SK-N-SH treated with all-trans-retinoic acid at 6 μM for 48 hours (cell line): ENCODE measurements around the gene ZNF189.

Experiments
- ARNTL ChIP-seq: fragments of 450-650 bp; formaldehyde crosslinking; IDR thresholded peaks from 2 replicates; pipeline ENCODE4 v1.5.0; 2020; ENCODE audit warnings: low read depth, mild to moderate bottlenecking, moderate library complexity, borderline replicate concordance
- CSRNP3 ChIP-seq: fragments of 250-450 bp; sonication (Bioruptor Pico); IDR thresholded peaks from 2 replicates; pipeline ENCODE4 v1.5.1; 2021; ENCODE audit warnings: mild to moderate bottlenecking, moderate library complexity
- ESRRG ChIP-seq: fragments of 250-450 bp; sonication (Bioruptor Pico); IDR thresholded peaks from 2 replicates; pipeline ENCODE4 v1.6.1; 2021; ENCODE audit warnings: mild to moderate bottlenecking
- PATZ1 ChIP-seq: fragments of 250-450 bp; sonication (Bioruptor Pico); IDR thresholded peaks from 2 replicates; pipeline ENCODE4 v1.8.0; 2020; ENCODE audit warnings: mild to moderate bottlenecking, moderate library complexity, borderline replicate concordance
- TOX ChIP-seq: fragments of 250-450 bp; sonication (Bioruptor Pico); IDR thresholded peaks from 2 replicates; pipeline ENCODE4 v1.8.0; 2021; ENCODE audit warnings: mild to moderate bottlenecking, moderate library complexity, borderline replicate concordance
- ZC3H10 ChIP-seq: fragments of 250-450 bp; sonication (Bioruptor Pico); IDR thresholded peaks from 2 replicates; pipeline ENCODE4 v1.5.1; 2021; ENCODE audit warnings: mild to moderate bottlenecking, moderate library complexity
- ZFP3 ChIP-seq: fragments of 250-450 bp; sonication (Bioruptor Pico); IDR thresholded peaks from 2 replicates; pipeline ENCODE4 v1.5.0; 2020; ENCODE audit warnings: mild to moderate bottlenecking, moderate library complexity
- ZNF8 ChIP-seq: fragments of 450-650 bp; formaldehyde crosslinking; IDR thresholded peaks from 2 replicates; pipeline ENCODE4 v1.5.0; 2020; ENCODE audit warnings: mild to moderate bottlenecking, moderate library complexity

- TF ChIP-seq ZFP3: no peak
- no peak for TF ChIP-seq ESRRG (CRISPR knock-in tag)
- no peak for TF ChIP-seq CSRNP3 (CRISPR knock-in tag)
- TF ChIP-seq TOX (CRISPR knock-in tag): no peak
- TF ChIP-seq ZC3H10 (CRISPR knock-in tag): no peak
- TF ChIP-seq ZNF8 (CRISPR knock-in tag): no peak
- TF ChIP-seq PATZ1 (CRISPR knock-in tag): no peak
- no peak for TF ChIP-seq ARNTL (CRISPR knock-in tag)
Observed at GRCh38 chr9:101438523-101438922, 39.9 kb downstream of the ZNF189 start.
